Hematopoietic multipotent progenitor cell treated with erythropoietin and hydrocortisone succinate and interleukin-3 and kit ligand, for 4 days (in vitro differentiated cells): ENCODE results near the gene MPDU1.
"Not testable (repeated sequence)": the region's sequence is repeated elsewhere in the genome, so short reads cannot be mapped to it uniquely, and the experiment has no call there.

Experiments
- DNase-seq: peaks from one replicate; pipeline ENCODE4 v3.0.0-alpha.2; 2015

Gene MPDU1

DNA sequence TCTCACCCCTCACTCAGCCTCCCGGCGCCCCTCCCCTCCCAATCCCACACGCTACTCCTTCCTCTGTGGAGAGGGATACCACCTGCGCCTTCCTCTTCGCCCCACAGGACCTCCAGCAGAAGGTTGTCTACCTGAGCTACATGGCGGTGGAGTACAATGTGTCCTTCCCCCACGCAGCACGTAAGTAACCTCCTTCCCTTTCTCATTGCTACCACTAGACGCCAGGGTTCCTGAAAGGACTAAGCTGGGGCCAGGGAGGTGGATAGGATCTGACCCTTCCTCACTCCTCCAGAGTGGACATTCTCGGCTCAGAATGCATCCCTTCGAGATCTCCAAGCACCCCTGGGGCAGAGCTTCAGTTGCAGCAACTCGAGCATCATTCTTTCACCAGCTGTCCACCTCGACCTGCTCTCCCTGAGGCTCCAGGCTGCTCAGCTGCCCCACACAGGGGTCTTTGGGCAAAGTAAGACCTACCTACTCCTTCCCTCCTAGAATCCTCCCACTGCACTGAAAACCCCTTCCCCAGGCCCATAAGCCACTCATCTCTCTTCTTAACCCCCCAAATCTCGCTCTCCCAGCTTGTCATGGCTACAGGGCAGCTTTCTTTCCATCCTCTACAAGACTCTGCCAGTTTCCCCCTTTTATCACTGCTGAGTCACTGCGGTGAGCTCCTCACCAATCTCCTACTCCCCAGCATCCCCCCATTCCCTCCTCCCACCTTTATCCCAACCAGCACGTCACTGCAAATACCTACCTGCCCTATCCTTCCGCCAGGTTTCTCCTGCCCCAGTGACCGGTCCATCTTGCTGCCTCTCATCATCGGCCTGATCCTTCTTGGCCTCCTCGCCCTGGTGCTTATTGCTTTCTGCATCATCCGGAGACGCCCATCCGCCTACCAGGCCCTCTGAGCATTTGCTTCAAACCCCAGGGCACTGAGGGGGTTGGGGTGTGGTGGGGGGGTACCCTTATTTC, 2.8 kb upstream of the MPDU1 start:
- DNase-seq, result peak; percentile 81

DNA sequence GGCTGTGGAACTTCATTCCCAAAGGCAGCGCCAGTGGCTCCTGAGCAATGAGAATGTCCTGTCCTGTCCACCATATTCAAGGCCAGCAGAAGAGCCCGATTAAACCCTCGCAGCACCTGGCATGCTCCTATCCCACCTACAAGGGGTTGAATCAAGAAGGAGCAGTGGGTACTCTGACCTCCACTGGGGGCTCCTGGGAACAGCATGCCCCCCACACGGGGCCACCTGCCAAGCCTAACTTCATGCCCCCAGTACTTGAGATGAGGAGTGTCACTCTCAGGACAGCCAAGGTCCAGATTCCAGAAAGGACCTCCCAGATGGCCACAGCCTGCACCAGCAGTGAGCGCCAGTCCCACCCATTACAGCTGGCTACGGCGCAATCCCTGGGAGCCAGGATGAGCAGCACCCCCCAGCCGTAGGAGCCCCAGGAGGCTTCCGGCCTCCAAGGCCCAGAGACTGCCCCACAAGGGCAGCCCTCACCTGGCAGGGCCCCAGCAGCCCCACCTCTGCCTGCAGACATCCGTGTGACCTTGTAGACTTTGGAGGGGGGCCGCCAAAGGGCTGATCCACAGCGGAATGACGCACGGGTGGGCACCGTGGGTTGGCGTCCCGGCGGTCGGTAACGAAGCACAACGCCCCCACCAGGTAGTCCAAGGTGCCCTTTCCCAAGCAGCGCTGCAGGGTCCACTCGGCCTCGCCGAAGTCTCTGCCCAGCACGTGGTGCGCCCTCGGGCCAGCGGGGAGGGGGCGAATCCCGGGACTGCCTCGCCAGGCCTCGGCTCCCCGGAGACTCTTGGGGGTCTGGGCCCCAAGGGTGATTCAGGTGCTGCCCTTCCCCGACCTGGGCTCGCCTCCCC, 1.0 kb upstream of the MPDU1 start:
- no peak for DNase-seq

DNA sequence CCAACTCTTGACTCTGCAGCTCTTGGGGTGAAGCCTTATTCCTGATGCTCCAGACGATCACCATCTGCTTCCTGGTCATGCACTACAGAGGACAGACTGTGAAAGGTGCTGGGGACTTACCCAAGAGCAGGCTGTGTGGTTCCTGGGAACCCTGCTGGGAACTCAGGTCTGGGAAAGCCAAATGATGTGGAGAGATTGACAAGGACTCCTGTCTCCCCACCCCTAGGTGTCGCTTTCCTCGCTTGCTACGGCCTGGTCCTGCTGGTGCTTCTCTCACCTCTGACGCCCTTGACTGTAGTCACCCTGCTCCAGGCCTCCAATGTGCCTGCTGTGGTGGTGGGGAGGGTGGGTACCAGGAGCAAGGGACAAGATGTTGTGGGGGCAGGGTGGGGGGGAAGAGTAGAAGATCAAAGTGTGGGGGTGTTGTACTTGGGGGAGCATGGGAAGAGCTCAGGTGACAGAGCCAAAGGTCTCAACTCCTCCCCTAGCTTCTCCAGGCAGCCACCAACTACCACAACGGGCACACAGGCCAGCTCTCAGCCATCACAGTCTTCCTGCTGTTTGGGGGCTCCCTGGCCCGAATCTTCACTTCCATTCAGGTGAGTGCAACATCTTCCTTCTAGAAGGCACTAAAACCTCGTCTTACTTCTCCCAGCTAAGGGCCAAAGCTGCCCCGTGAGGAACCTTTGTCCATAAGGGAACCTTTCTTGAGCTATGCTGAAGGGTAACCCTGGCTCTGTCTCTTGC, 3.2 kb downstream of the MPDU1 start:
- peak; percentile 35 for DNase-seq

DNA sequence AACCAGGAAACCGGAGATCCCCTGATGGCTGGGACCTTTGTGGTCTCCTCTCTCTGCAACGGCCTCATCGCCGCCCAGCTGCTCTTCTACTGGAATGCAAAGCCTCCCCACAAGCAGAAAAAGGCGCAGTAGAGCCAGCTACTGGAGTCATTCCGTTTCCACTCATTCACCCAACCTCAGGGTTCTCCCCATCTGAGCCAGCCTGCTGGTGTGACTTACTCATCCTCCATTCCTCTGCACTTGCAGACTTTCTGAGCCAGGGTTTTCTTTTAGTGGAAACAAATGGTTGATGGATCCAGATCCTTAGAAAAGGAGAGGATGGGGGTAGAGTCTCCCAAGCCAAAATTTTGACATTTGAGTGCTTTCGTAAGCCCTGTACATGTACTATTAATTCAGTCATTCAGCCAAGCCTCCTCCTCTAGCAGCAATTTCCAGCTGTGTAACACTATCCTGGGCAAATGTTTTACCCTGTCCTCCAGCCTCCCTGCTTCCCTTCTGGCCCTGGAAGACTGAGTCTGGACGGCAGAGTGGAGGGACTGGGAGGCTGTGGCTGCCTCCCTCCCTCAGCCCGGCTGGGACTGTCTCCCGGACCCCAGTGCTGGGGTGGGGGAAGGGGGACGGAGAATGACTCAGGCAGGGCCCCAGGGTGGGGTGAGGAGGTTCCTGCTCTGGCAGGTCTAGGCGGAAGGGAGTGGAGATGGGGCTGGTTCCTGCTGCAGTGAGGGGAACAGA, 3.9 kb downstream of the MPDU1 start:
- DNase-seq, result peak; percentile 54

DNA sequence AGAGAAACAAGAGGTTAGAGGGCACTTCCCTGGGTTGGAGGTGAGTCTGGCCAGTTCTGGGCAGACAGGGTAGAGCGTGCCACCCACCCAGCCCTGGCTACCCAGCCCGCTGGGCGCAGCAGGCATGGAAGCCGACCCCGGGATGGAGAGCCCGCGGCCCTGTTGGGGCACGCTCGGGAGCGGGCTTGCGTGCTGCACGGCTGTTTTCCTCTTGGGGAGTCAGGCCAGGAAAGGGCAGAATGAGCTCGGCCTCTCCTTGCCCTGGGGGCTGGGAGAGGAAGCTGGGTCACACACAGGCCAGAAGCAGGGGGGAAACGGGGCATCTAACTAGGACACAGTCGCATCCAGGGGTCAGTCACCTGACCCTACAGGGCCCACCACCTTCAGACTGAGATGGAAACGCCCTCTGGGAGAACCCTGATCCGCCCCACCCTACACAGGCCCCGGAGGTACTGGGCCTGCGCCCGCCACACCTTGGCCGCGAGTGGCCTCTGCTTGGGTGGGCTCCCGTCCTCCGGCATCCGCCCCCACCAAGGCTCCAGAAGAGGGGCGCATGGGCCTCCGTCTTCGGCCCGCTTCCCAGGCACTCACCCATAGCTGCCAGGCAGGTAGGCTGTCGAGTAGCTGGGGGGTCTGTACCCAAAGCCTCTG, 5.0 kb downstream of the MPDU1 start:
- DNase-seq, result no peak

DNA sequence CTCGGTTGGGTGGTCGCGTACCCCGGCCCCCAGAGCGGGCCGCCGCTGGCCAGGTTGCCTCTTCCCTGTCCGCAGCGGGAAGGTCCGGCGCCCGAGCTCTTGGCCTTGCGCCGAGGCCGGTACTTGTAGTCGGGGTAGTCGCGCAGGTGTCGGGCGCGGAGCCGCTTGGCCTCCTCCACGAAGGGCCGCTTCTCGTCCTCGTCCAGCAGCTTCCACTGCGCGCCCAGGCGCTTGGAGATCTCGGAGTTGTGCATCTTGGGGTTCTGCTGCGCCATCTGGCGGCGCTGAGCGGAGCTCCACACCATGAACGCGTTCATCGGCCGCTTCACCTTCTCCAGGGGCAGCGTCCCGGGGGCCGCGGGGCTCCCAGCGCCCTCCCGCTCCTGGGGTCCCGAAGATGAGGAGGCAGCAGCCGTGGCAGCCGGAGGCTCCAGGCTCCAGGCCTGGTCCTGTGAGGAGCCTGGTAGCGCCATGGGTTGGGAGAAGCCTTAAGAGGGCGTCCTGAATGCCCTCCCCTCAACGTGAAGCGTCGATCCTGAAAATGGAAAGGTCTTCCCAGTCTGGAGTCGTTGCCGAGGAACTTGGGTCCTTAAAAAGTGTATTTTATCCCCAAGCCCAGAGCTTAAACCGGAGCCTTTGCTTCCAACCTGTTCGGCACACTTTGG, 5.7 kb downstream of the MPDU1 start:
- DNase-seq, result peak; percentile 92

DNA sequence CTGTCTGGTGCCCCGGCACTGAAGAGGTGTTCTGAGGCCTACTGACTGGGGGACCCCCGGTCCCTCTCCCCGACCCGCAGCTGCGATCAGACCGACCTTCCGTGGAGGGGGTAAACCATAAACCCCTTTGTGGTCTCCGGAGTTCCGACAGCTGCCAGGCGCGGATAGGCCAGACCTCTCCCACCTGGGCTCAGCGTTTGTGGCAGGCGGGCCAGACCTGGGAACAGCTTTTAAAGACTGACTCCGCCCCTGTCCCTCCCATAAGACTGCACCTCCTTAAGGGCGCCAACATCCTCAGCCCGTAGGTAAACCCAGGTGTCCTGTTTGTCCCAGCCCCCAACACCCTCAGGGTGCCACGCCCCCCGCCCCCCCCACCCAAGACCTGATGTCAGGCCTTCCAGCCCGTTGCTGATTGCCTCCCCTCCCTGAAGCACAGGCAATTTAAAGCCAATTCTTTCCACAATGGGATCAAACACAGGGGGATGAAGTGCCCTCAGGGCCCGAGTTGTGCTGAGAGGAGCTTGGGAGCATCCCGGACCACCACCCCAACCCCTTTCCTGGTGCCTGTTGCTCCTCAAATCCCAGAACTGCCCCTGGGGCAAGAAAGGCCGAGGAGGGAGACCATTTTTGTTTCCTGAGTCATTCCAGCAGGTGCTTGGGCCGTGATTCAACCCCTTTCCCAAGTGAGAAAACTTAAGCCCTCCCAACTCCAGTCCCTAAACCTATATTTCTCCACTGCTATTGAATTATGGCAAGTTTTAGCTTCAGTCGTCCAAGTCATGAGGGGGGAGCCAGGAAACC, 6.4 kb downstream of the MPDU1 start, which contains the start of gene SOX15:
SOX15 (minus strand) TSS at position 204 of the 801 bp plus-strand sequence. CDS start 418 bp downstream, outside the sequence.
- DNase-seq, result no peak

DNA sequence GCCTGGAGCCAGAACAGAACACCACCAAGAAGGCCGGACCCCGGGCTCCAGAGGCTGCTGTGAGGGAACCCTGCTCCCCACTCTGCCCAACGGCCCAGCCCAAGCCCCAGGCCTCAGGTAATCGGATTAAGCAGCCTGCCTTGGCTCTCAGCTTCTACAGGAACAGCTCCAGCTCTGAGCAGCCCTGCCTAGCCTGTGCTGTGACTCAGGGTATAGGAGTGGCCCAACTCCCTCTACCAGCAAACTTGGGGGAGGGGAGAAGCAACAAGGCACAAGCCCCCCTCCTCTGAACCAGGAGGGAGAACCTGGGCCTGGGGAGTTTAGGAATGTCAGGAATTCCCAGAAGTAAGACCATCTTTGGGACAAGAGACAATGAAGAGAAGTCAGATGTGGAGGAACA, 7.1 kb downstream of the MPDU1 start:
- DNase-seq, result no peak

DNA sequence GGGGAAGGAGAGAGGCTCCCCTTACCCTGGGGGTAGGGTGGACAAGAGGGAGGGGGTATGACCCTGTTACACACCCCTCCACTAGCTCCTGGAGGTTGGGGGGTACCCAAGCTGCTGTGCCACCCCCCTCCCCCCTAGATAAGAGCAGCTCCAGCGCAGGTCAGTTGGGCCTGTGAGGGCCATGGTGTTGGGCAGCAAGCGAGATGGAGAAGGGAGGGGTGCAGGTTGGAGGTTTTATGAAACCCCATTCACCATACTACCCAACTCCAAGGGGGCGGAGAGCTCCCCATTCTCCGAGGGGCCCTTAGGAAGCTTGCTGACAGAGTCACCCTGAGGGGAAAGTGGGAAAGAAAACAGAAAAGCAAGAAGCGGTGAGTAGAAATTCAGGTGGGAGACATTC, 7.9 kb downstream of the MPDU1 start:
- no peak for DNase-seq

DNA sequence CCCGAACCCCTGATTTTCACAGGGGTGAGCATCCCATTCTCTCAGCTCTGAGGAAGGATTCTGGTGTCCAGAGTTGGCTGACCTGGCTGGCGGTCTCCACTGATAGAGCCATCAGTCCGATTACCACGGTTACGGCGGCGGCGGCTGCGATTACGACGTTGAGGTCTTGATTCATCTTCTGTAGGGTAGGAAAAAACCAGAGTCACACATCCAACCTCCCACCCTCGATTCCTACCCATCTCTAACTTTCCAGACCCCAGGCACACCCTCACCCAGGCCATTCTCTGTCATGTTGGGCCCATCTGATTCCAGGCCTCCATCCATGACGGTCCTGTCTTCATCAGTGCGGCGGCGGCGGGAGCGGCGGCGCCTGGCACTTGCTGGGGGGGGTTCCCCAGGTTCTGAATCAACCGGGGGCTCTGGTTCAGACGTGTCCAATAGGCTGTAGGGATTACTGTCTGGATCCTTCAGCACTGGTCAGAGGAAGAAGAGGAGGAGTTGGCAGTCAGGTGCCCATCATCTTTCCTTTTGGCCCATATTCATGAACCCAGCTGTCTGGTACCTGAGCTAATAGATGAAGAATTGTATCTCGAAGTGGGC, 8.9 kb downstream of the MPDU1 start:
- DNase-seq, result no peak

DNA sequence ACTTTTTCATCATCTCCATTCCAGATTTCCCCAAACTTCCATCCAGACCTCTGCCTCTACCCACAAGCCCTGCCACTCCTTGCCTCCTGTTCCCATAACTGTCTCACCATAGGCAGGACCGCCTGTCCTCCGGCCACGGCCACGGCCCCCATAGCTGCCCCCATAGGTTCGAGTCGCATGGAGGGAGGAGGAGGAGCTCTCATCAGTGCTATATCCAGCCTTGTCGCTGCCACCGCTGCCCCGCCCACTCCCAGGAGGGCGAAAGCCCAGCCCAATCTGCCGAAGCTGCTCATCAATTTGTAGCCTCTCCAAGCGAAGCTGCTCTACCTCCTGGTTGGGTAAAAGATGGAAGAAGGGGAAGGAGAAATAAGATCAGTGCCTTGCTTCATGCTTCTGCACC, 9.6 kb downstream of the MPDU1 start:
- DNase-seq, result no peak

DNA sequence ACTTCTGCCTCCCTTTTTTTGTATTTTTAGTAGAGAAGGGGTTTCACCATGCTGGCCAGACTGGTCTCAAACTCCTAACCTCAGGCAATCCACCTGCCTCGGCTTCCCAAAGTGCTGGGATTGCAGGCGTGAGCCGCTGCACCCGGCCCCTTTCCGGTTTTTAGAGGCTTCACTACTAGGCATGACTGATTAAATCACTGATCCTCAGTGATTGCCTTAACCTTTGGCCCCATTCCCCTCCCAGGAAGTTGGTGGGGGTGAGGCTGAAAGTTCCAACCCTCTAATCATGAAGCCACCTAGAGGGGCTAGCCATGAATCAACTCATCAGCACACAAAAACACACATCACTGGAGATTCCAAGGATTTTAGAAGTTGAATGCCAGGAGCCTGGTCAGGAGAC, 13.9 kb downstream of the MPDU1 start:
- DNase-seq, result not testable (repeated sequence)

DNA sequence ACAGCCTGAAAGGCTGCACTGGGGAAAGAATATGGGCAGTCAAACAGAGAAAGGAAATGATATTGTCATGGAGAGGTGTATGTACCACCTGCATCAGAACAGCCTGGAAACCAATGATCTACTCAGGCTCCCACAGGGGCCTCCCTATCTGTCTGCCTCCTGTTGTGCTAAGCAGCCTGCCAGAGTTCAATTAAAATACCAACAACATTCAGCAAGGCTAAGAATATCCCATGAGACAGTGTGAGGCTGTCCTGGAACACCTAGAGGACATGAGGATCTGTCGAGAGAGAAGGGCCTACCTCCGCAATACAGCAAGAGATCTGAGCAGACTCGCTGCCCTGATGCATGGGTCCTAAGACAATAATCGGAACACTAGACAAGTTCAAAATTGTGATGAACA, 22.6 kb downstream of the MPDU1 start:
- no peak for DNase-seq

DNA sequence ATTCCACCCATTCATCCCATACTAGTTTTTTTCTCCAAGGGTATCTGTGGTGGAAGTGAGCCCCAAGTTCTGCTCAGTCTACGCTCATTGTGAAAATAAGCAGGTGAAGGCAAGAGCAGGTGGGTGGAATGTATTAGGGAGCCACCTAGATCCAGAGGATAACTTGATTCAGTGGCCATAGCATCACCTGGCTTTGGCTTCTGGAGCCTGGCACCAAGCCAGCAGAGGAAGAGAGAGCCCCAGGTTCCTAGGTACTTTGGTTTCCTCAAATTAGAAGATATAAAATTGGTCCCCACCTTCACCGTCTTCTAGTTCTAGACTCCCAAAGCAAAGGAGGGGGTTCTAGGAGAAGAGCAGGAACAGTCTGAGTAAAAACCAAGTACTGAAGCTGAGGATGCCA, 27.0 kb downstream of the MPDU1 start:
- no peak for DNase-seq

DNA sequence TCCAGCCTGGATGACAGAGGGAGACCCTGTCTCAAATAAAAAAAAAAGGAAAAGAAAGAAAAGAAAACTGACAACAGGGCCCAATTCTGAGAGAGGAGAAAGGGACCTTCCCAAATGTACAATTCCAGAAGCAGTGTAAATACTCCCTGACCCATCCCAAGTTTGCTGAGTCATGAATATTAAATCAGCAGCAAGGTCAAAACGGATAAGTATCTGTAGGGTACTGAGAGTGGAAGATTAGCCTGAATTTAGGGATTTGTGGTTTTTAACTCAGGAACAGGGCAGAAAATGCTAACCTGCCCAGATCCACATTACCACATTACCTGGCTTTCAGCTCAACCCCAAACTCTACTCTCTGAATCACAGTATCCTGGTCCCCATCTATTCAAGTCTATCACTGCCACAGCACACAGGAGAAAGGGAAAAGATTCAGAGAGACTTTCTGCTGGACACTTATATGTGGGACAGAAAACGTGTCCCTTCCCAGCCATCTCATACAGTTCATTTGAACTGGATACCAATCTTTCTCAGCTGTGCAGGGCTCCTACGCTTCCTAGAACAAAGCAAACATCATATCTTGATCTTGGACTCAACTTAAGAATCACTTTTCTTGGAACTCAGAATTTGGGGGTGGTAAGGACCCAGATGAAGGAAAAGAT, 28.1 kb downstream of the MPDU1 start:
- no peak for DNase-seq

DNA sequence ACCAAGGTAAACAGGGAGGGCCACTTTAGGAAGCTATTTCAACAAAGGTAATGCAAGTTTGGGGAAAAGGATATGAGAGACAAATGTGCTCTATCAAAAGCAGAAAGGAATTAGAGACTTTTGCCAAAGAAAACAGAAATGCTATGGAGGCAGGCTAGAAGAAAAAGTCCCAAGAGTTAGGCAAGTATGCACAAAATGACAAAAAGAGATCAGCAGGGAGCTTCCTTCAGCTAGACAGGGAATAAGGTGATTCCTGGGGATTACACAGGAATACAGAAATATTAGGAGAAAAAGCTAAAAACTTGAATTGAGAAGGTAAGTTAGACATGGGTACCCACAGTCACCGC, 28.6 kb downstream of the MPDU1 start:
- no peak for DNase-seq

DNA sequence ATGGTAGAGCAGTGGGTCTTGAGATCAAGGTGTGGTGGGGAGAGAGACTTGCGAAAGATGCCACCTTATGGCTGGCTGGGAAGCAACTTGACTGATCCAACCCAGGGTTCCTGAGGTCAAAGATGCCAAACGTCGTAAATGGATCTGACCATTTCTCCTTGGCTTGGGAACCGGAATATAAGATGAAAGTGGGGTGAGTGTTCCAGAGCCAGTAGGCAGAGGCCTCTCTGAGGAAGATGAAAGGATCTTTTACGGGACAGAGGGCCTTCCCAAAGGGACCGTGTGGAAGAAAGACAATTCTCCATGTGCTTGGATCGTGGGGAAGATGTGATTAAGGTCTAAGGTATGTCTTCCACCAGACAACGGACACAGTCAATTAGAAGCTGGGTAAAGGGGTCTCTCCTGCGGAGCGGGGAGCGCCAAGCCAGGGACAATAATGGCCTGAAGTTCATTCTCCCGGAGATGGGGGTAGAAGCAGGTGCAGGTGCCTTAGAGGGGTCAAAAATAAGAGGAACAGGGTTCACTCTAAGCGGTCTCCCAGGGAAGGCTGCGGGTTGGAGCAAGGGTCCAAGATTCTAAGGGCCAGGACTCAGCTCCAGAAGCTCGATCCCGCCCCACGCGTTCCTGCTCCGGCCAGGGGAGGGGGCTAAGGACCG, 30.2 kb downstream of the MPDU1 start:
- DNase-seq, result peak; percentile 23

DNA sequence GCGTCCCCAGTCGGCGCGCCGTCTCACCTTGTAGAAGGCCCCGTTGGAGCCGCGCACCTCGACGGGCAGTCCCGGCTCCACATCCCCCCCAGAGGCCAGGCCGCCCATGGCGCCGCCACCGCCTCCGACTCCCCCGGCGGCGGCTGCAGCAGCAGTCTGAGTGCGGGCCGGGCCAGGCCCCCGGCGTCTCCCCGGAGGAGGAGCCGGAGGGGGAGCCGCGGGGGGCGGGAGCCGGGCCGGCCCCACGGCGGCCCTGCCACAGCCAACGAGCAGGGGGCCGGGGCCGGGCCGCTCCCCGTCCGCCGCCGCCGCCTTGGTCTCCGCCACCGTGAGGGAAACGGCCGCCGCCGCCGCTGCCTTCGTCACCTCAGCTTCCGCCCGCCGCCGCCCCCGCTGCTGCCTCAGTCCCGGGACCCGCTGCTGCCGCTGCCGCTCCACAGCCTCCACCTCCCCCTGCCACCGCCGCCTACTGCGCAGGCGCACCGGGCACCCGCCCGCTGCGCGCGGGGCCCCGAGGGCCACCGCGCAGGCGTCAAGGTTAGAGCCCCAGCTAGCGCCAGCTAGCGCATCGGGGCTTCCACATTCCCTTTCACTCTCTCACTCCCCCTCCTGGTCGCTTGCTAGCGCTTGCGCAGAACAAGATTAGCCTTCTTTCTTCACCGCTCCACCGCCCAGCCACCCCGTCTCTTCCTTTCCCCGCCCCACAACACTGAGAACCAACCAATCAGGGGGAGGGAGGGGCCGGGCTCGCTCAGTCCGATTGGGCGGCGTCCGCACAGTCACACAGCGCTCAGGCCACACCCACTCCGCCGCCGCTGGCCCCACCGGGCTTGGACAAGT, 31.0 kb downstream of the MPDU1 start, which contains the start of gene FXR2:
FXR2 (minus strand) TSS at position 473 of the 840 bp plus-strand sequence; CDS start at position 108, 365 bp downstream.
- peak; percentile 100 for DNase-seq
